ENCODE data around the gene ADM5. TPM values are rescaled to one million over a fixed set of nuclear protein-coding genes. Genes with fewer than 3 reads are reported as not detected.

Gene ADM5
- total and polyA plus RNA-seq, 10 donors = 1.4 to 14.2 (median 3.7) TPM

DNA sequence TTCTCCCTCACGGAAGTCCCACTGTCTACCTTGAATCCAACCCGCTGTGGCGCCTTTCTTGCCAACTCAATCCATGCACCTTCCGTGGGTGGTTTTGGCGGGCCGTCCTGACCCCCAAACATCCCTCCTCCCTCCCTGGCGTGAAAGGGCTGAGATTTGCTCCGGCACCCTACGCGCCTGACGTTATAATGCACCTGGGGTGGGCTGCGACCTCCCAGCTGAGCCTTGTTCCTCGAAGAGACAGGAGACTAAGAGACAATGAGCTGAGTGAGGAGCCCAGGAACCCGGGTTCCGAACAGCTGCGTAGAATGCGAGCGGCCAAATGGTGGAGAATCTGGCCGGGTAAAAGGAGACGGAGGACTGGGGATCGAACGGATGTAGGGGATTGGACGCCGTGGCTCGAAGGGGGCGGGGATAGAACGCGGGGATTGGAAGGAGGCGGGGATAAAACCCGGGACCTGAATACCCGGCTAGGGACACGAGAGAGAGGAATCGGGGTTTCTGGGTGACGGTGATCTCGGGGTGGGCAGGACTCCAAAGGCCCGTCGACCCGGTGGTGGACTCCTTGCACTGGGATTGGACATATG, 1.4 kb downstream of the ADM5 start, which contains the start of gene CPT1C:
Gene CPT1C, plus strand, starts transcription at position 461 of the 587 bp plus-strand sequence. CDS start 1,137 bp downstream, outside the sequence.
- H3K4me1 ChIP-seq = peaks cover 22 to 67% (median 44%) of the 10 kb centered on the region in 6 donors
- DNase-seq = peak; percentile 83
- TF ChIP-seq CTCF (IDR thresholded peaks at IDR 0.05 in 8 of 11, conservative IDR thresholded peaks at IDR 0.05 in 3 of 11) = no peak
- peak; percentile 70 to 90 (median 86) for TF ChIP-seq POLR2AphosphoS5 (IDR thresholded peaks at IDR 0.05)
- TF ChIP-seq POLR2A (IDR thresholded peaks at IDR 0.05) = peak in 2 of 3 donors; percentile 38 to 46
- H3K4me3 ChIP-seq = peak within 1 kb of the TSS; percentile 29 to 72 (median 46)
- WGBS, 5 donors = 5 to 10% (median 6%) methylated on average over 38 of the region's 38 CpGs
- peak within 1 kb of the TSS; percentile 15 to 83 (median 76) for H3K27ac ChIP-seq
- intact Hi-C loops (cut with DNase I; ENCODE audit: low total_unique reads) = no loop called here
- H3K27me3 ChIP-seq (replicated peaks in 1 of 7) = peaks cover 0 to 41% (median 16%) of the 10 kb centered on the region in 7 donors
- H3K36me3 ChIP-seq = peaks cover 0 to 34% (median 19%) of the 10 kb centered on the region in 6 donors
- no peaks in the 10 kb centered on the region for H3K9me3 ChIP-seq

- peaks cover 0 to 26% (median 12%) of the 10 kb centered on the region in 6 donors for H3K36me3 ChIP-seq
- TF ChIP-seq POLR2AphosphoS5 (IDR thresholded peaks at IDR 0.05) (no peak), POLR2A (IDR thresholded peaks at IDR 0.05) (no peak), CTCF (IDR thresholded peaks at IDR 0.05 in 8 of 11, conservative IDR thresholded peaks at IDR 0.05 in 3 of 11) (no peak)
- DNase-seq = no peak
- no peaks in the 10 kb centered on the region for H3K9me3 ChIP-seq
- peak overlapping the region in 4 of 8 donors; percentile 73 to 83 (median 80) for H3K27ac ChIP-seq
- 13 to 21% (median 17%) methylated on average over 33 to 39 of the region's 39 CpGs for WGBS, 5 donors
- peak overlapping the region; percentile 29 to 72 (median 46) for H3K4me3 ChIP-seq
- intact Hi-C loops (cut with DNase I; ENCODE audit: low total_unique reads) = no loop called here
- peaks cover 0 to 41% (median 16%) of the 10 kb centered on the region in 7 donors for H3K27me3 ChIP-seq (replicated peaks in 1 of 7)
- H3K4me1 ChIP-seq = peaks cover 22 to 59% (median 42%) of the 10 kb centered on the region in 6 donors
Measured at GRCh38 chr19:49691243-49692146, 2.1 kb downstream of the ADM5 start.

DNA sequence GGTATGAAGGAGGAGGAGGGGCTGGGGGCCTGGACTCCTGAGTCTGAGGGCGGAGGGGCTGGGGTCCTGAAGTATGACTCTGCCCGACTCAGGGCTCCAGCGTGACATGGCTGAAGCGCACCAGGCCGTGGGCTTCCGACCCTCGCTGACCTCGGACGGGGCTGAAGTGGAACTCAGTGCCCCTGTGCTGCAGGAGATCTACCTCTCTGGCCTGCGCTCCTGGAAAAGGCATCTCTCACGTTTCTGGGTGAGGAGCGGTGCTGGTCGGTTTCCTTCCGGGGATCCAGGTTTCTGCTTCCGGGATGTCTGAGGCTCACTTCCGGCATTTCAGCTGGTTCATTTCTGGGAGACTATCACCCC, 2.7 kb downstream of the ADM5 start:
- 76 to 84% (median 81%) methylated on average over 15 to 16 of the region's 16 CpGs for WGBS, 5 donors
- intact Hi-C loops (cut with DNase I; ENCODE audit: low total_unique reads) = no loop called here
- DNase-seq = no peak
- TF ChIP-seq CTCF (IDR thresholded peaks at IDR 0.05 in 8 of 11, conservative IDR thresholded peaks at IDR 0.05 in 3 of 11) (no peak), POLR2AphosphoS5 (IDR thresholded peaks at IDR 0.05) (no peak)
- H3K4me3 ChIP-seq = peak overlapping the region in 1 of 8 donors; percentile 72
- H3K9me3 ChIP-seq = no peaks in the 10 kb centered on the region
- peaks cover 0 to 20% (median 7%) of the 10 kb centered on the region in 6 donors for H3K36me3 ChIP-seq
- peaks cover 0 to 41% (median 16%) of the 10 kb centered on the region in 7 donors for H3K27me3 ChIP-seq (replicated peaks in 1 of 7)
- no peak overlapping the region for H3K27ac ChIP-seq
- peaks cover 19 to 53% (median 39%) of the 10 kb centered on the region in 6 donors for H3K4me1 ChIP-seq

DNA sequence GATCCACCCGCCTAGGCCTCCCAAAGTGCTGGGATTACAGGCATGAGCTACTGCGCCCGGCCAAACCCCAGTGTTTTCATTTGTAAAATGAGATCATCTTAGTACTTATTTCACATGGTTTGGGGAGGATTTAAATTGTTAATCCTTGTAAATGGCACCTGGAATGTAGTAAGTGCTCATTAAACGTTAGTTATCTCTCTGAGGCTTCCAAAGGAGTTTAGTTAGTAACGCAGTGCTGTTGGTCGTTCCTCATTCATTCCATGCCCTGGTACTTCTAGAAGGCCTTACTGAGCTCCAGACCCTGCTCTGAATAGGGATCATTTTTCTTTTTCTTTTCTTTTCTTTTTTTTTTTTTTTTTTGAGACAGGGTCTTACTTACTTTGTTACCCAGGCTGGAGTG, 6.7 kb downstream of the ADM5 start:
- Histone ChIP-seq H3K36me3 (no peaks in the 10 kb centered on the region), H3K27ac (no peak overlapping the region), H3K4me3 (no peak overlapping the region), H3K27me3 (replicated peaks in 1 of 7) (peaks cover 0 to 25% (median 3%) of the 10 kb centered on the region in 7 donors), H3K9me3 (no peaks in the 10 kb centered on the region), H3K4me1 (peaks cover 6 to 13% (median 6%) of the 10 kb centered on the region in 6 donors)
- TF ChIP-seq CTCF (IDR thresholded peaks at IDR 0.05 in 8 of 11, conservative IDR thresholded peaks at IDR 0.05 in 3 of 11) (no peak), POLR2AphosphoS5 (IDR thresholded peaks at IDR 0.05) (no peak), POLR2A (IDR thresholded peaks at IDR 0.05) (no peak)
- intact Hi-C loops (cut with DNase I; ENCODE audit: low total_unique reads) = no loop called here
- 84 to 93% (median 86%) methylated on average over 6 of the region's 6 CpGs for WGBS, 5 donors
- DNase-seq = no peak

All from spleen (tissue), 11 donors.